Amniotic epithelial cell (primary cell): ENCODE results near the gene HSPA2.

Experiments
- DNase-seq: peaks from one replicate; pipeline ENCODE4 v3.0.0-alpha.2; 2010; ENCODE audit warnings: low read depth

Gene HSPA2

GRCh38 chr14:64540208-64541202 is at the start of gene HSPA2:
Gene HSPA2 (plus strand): TSS chr14:64540741. CDS start chr14:64540850, 109 bp downstream.
- peak; percentile 99 for DNase-seq

DNA sequence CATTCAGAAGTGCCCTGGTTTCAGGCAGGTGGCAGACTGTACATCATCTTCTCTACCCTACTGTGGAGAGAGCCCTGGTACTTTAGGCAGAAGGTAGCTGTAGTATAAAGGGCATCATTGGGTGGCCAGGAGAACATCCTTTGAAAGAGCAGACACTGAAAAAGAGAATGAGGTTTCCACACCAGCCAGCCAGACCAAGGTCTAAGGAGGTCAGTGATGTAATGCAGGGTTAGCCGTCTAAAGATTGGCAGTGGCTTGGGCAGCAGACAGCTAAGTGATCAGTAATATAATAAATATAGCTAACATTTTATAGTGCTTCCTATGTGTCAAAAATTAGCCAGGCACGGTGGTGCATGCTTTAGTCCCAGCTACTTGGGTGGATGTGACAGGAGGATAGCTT is 48.9 kb upstream of the HSPA2 start:
- DNase-seq, result no peak

GRCh38 chr14:64493455-64493854 is 47.1 kb upstream of the HSPA2 start:
- DNase-seq, result no peak

GRCh38 chr14:64495252-64495651 is 45.3 kb upstream of the HSPA2 start:
- DNase-seq, result no peak

GRCh38 chr14:64496764-64497163 is 43.8 kb upstream of the HSPA2 start:
- no peak for DNase-seq

- peak; percentile 48 for DNase-seq
Measured at GRCh38 chr14:64500088-64500487, 40.5 kb upstream of the HSPA2 start.

DNA sequence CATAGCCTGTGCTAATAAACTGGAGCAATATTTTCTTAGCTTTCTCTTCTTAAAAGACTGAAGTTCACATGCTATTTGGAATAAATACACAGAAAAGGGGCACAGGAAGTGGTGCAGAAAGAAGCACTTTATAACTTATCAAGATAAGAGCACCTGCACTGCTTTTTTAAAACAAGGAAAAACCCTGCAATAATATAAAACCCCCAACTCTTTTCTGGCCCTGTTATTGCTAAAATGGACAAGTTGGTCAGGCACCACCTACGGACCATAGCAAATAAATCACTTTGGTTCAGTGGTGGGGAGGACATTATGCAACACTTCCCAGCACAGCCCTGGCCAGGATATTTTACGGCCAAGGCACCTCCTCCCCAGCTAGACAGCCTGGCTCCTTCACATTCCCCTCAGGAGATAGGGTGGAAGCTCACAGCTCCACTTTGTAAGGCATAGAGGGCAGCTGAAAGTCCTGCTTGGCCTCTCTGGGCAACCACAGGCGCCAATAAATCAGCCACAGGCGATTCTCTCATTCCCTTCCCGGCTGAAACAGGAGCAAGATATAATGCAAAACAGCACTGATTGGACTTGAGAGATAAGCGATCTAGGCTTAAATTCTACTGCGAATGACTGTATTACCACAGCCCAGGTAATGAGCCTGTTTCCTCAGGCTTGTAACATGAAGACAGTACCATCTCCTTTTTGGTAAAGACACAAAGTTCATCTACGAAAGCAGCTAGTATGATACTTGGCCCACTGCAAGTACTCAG is 39.0 kb upstream of the HSPA2 start:
- DNase-seq, result peak; percentile 98

GRCh38 chr14:64502456-64502855 is 38.1 kb upstream of the HSPA2 start:
- DNase-seq, result no peak

DNA sequence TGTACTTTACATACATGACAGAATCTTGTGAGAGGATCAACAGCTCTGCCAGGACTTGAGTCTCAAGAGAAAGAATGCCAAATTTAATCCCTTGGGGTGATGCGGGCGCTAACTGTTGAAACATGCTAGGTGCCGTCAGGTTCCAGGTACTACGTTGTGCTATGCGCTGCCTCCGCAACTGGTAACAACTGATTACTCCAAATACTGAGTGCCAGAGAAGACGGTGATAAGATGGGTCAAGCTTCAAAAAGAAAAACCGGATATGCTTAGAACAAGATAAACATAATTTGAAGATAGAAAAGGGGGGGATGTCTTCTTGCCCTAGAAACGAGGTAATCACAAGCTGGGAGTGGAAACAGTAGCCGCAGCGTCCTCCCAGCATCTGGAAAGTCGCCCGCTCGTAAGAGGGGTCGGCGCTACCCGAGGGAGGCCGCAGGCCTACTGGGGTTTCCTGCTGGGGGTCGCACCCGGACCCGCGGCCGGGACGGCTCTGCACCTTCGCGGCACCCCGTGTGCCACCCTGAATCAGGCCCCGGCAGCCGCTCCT is 37.6 kb upstream of the HSPA2 start:
- peak; percentile 61 for DNase-seq

DNA sequence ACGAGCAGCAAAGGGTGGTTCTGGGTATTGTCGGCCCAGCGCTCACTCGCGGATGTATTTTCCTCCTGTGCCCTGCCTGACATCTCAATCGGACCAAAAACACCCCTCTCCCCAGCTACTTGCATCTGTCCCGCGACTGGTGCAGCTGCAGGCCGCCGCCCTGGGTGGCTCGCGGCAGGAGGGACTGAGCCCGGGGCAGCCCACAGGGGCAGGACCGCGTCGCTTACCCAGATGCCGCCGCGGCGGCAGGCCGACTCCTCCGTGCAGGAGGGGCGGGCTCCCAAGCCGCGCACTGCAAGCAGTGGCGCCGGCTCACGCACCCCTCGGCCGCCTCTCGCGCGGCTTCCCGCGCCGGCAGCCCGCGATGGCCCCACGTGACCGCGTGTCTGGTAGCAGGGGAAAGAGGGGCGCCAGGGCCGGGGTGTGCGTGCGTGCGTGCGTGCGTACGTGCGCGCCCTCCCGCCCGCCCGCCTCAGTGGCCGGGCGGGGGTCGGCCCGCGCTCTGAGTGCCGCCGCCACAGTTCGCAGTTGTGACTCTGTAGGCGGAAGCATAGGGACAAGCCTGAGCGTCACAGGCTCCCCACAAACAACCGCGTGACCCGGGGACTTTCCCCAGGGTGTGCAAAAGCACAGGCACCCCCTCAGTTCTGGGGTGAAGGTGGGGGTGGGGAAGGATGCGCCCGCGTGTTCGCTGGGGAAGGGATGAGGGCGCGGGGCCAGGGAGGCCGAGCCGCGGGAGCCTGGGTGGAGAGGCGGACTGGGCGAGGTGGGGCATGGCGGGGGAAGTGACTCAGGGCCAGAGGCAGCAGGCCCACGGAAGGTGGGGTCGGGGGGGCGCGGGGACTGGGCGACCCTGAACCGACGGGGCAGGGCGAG is 36.9 kb upstream of the HSPA2 start, which contains the start of gene ZBTB25:
TSS of gene ZBTB25 (minus strand) at position 405 of the 876 bp plus-strand sequence. CDS start 13,305 bp downstream, outside the sequence.
- DNase-seq, result peak; percentile 90

- DNase-seq, result peak; percentile 81
Measured at GRCh38 chr14:64504310-64504896, 36.1 kb upstream of the HSPA2 start, which contains the start of gene ZBTB1. Gene ZBTB1 (plus strand): TSS chr14:64504770. CDS start chr14:64521505, 16,735 bp downstream.

DNA sequence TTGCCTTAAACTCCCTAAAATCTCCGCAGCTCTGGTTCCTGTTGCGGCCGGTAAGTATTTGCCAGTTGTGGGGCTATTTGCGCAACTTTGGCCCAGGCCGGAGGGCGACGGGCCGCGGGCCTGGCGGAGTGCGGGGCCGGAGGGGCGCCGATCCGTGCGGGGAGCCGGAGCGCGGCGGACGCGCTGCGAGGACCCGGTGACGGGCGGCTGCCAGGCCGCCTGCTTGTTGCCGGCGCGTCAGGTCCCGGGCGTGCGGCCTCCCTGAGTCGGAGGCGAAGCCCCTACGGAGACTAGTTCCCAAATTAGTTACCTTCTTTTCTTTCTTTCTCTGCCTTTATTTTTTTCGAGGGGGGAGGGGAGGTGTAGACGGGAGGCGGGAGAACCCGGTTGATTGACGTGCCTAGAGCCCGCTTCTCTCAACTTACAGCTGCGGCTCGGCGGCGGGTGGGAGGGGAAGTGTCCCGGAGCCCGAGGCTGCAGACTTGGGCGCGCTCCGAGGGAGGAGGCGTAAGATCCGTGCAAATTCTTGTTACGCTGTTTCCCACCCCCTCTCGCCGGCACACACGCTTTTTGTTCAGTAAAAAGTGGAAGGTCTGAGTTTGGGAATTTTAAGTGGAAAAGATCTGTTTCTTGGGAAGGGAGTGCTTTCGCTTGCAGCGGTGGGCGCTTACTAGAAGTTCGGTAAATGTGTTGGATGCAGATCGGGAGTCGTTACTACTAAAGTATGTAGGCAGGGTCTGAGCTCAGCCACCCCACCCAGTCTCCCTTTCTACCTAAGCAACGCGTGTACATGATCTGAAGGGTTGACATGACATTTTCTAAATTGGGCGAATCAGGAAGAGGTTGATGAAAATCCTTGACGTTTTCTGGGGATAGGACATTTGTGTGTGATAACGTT is 35.4 kb upstream of the HSPA2 start:
- DNase-seq, result peak; percentile 81

DNA sequence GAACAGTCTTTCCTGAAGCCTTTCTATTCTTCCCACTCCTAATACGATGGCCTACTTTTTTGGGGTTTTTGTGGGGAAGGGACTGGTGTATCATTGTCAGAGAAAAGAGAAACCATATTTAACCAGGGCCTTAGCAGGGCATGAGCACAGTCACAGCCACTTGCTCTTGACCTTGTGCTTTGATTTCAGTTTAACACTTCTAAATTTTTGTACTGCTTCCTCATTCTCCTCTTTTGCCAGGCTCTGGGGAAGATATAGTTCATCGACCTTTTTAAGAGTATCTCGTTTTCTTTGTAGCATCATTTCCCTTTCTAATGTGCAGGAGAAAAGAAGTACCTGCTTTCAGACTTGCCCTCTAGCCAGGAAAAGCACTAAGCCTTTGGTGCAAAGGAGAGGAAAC is 33.8 kb upstream of the HSPA2 start:
- no peak for DNase-seq

DNA sequence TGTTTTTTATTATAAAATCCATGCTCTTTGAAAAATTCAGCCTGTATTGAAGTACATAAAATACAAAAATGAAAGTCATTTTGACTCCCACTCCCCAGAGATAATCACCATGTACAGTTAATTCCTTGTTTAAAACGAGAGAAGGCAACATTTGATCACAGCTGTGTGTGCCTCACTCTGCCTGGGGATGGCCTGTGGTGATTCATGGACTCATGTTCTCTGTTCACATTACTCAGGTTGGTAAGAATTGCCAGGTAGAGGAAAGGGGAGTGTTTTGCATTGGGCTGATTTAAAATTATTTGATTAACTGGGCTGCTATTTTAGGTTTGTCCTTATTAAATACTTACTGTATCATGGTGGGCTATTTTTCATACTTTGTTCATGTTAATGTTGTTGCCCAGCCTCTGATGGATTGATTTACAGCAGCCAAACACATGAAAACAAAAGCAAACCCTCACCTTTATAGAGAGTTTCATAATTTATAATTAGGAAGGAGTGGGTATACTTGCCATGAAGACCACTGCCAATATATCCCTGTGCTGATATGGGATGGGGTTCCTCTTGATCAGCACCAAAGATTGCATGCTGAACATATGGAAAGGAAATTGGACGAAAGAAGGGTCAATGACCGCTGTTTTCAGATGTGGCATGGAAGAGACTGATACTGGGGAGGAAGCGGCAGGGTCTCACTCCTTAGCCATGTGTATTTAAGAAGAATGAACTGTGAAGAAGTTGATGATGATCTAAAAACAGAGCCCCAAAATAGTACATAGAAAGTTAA is 33.0 kb upstream of the HSPA2 start:
- peak; percentile 60 for DNase-seq

- DNase-seq, result no peak
Measured at GRCh38 chr14:64508215-64508776, 32.2 kb upstream of the HSPA2 start.

GRCh38 chr14:64509036-64509435 is 31.5 kb upstream of the HSPA2 start:
- DNase-seq, result no peak

DNA sequence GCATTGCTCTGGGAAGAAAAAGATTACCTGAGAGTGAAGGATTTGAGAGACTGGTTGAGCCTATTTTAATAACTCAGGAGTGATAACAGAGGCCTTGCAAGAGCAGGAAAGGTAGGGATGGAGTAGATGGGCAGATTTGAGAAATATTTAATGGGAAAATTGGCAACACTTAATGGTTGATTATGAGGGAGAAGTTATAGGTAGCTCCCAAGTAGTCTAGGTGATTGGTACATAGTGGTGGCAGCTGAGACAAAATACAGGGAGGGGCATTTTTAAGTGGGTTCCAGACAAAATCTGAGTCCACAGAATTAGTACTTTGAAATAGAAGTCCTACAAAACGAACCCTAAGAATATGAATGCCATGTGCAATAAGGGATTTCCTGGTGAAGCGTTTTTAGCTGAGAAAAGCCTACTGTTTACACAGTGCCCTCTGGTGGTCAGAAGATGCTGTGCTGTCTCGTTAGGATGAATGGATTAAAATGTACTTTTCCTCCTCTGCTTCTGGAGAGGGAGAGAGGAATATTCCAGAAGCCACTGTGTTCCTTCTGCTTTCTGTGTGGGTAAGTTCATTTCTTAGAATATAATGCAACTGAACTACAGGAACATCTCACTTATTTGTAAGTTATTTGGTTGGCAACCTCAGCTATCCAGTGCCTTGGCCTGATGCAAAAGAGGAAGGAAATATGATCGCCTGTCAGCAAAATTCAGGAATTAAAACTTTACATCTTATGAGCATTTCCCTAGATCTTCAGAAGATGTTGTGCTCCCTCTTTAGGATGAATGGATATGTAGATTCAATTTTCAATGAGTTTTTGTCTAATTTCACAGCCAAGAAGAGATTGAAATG is 29.5 kb upstream of the HSPA2 start:
- DNase-seq, result peak; percentile 64

- DNase-seq, result no peak
Measured at GRCh38 chr14:64513271-64513670, 27.3 kb upstream of the HSPA2 start.
